Fibroblast of lung (primary cell): Measurements from ENCODE around the gene GDI2. TPM values are rescaled to one million over a fixed set of nuclear protein-coding genes. Genes with fewer than 3 reads are reported as not detected.

Experiments
- DNase-seq, 2 donors: peaks; one replicate each; pipeline versions ENCODE4 v3.0.0 to v3.0.0-alpha.2; 2010; ENCODE audit warnings: low read depth in 2 of 2
- H2AFZ ChIP-seq: 2 replicates; pipeline ENCODE4 v1.5.1; 2012; ENCODE audit warnings: low read length, control low read depth, inconsistent platforms
- H3K27ac ChIP-seq: 2 replicates; pipeline ENCODE4 v1.5.1; 2011; ENCODE audit warnings: low read length, control low read depth; ENCODE audit not compliant: insufficient read depth
- H3K27me3 ChIP-seq: 2 replicates; pipeline ENCODE4 v1.5.1; 2011; ENCODE audit warnings: mild to moderate bottlenecking, low read length; ENCODE audit not compliant: control insufficient read depth, insufficient read depth
- H3K36me3 ChIP-seq: 2 replicates; pipeline ENCODE4 v1.5.1; 2011; ENCODE audit warnings: low read length; ENCODE audit not compliant: control insufficient read depth, insufficient read depth
- H3K4me1 ChIP-seq: 2 replicates; pipeline ENCODE4 v1.5.1; 2011; ENCODE audit warnings: low read length; ENCODE audit not compliant: control insufficient read depth, insufficient read depth; ENCODE audit errors: extremely low read depth
- H3K4me2 ChIP-seq: 2 replicates; pipeline ENCODE4 v1.5.1; 2011; ENCODE audit warnings: low read length, control low read depth; ENCODE audit not compliant: insufficient read depth; ENCODE audit errors: extremely low read depth
- H3K4me3 ChIP-seq, 4 experiments: fragments of 200-600 bp in 1 of 4; sonication (generic) in 1 of 4; replicated peaks in 1 of 4; 2 replicates each; pipeline ENCODE4 v1.5.1; 2011 to 2016; ENCODE audit warnings: low read length in 4 of 4, low read depth in 3 of 4, mild to moderate bottlenecking in 3 of 4, control low read depth in 2 of 4, inconsistent platforms in 1 of 4, mixed read lengths in 1 of 4; ENCODE audit not compliant: insufficient read depth in 1 of 4; ENCODE audit errors: control extremely low read depth in 1 of 4
- H3K79me2 ChIP-seq: 2 replicates; pipeline ENCODE4 v1.5.1; 2012; ENCODE audit warnings: mild to moderate bottlenecking, low read length, inconsistent platforms; ENCODE audit not compliant: control insufficient read depth, insufficient read depth
- H3K9ac ChIP-seq: 2 replicates; pipeline ENCODE4 v1.5.1; 2011; ENCODE audit warnings: mild to moderate bottlenecking, low read length, control low read depth; ENCODE audit not compliant: insufficient read depth
- H3K9me3 ChIP-seq: 2 replicates; pipeline ENCODE4 v1.5.1; 2012; ENCODE audit warnings: low read depth, low read length; ENCODE audit not compliant: control insufficient read depth, insufficient read depth
- H4K20me1 ChIP-seq: 2 replicates; pipeline ENCODE4 v1.5.1; 2011; ENCODE audit warnings: low read length; ENCODE audit not compliant: control insufficient read depth, insufficient read depth; ENCODE audit errors: extremely low read depth
- EZH2 ChIP-seq: IDR thresholded peaks from 2 replicates; pipeline ENCODE4 v1.5.1; 2012; ENCODE audit warnings: low read length, control low read depth, mild to moderate bottlenecking; ENCODE audit errors: missing control alignments
- polyA plus RNA-seq, 2 donors: library from polyadenylated mRNA; depleted of rRNA in 1 of 2; stranded (reverse) in 1 of 2; unstranded in 1 of 2; fragments of >200 nt; gene quantifications; 2 replicates each; pipeline ENCODE4 v1.2.1, GENCODE V29; 2011 to 2012; ENCODE audit warnings: missing spikeins in 1 of 2
- total RNA-seq: library from RNA; depleted of rRNA; stranded (reverse); fragments of >200 nt; gene quantifications from 2 replicates; pipeline ENCODE4 v1.2.1, GENCODE V29; 2014
- TF ChIP-seq, protein P1 (sequence below), 2 donors: IDR thresholded peaks in 1 of 2; conservative IDR thresholded peaks in 1 of 2; 1 replicate in 1 of 2; 2 replicates in 1 of 2; pipeline ENCODE4 v1.5.1; 2011 to 2012; ENCODE audit warnings: low read length in 2 of 2, control low read depth in 1 of 2, inconsistent platforms in 1 of 2, low read depth in 1 of 2, mild to moderate bottlenecking in 1 of 2

The GDI2 gene
- total and polyA plus RNA-seq, 2 donors (not counting 1 experiment from before 2014, with no cell fraction given): 287 to 483 TPM

DNA sequence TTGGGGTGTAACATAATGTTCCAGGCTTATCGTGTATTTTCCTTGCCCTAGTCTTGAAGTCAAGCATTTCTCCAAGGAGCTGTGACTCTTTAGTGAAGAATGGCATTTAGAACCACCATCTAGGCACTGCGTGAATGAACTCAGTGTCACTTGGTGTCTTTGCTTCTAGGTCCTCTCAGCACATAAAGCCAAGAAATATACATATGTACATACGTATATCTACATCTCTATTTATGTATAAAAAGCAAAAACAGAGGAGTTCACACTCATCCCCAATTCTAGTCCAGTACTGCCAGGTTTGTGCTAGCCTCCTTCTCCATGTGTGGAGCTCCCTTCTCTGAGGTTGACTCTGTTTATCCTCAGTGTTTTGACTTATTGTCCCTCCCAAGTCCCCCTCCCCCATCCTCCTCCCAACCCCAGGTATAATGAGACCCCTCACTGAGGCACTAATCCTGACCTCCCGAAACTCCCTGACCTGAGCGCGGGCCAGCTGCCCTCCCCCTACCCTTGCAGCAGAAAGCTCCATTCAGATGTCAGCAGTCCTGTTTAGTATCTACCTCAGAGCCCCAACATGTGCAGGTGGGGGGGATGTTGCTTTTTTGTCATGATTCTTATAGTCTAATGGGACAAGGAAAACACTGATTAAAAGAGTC lies 61.5 kb downstream of the GDI2 start:
- H3K36me3 ChIP-seq: peaks cover 10% of the 10 kb centered on the region
- H3K9me3 ChIP-seq: no peaks in the 10 kb centered on the region
- H3K79me2 ChIP-seq: no peaks in the 10 kb centered on the region
- DNase-seq: no peak
- no peak overlapping the region for H3K9ac ChIP-seq
- H4K20me1 ChIP-seq: no peaks in the 10 kb centered on the region
- no peaks in the 10 kb centered on the region for H3K27me3 ChIP-seq
- no peak overlapping the region for H2AFZ ChIP-seq
- H3K4me3 ChIP-seq: no peak overlapping the region
- no peak for TF ChIP-seq EZH2
- TF ChIP-seq, protein P1, sequence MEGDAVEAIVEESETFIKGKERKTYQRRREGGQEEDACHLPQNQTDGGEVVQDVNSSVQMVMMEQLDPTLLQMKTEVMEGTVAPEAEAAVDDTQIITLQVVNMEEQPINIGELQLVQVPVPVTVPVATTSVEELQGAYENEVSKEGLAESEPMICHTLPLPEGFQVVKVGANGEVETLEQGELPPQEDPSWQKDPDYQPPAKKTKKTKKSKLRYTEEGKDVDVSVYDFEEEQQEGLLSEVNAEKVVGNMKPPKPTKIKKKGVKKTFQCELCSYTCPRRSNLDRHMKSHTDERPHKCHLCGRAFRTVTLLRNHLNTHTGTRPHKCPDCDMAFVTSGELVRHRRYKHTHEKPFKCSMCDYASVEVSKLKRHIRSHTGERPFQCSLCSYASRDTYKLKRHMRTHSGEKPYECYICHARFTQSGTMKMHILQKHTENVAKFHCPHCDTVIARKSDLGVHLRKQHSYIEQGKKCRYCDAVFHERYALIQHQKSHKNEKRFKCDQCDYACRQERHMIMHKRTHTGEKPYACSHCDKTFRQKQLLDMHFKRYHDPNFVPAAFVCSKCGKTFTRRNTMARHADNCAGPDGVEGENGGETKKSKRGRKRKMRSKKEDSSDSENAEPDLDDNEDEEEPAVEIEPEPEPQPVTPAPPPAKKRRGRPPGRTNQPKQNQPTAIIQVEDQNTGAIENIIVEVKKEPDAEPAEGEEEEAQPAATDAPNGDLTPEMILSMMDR (conservative IDR thresholded peaks at IDR 0.05 in 1 of 2, IDR thresholded peaks at IDR 0.05 in 1 of 2; ENCODE audit: low read depth in 1 of 2, low read length in 2 of 2): no peak
- no peak overlapping the region for H3K27ac ChIP-seq
- no peak overlapping the region for H3K4me2 ChIP-seq
- no peaks in the 10 kb centered on the region for H3K4me1 ChIP-seq

DNA sequence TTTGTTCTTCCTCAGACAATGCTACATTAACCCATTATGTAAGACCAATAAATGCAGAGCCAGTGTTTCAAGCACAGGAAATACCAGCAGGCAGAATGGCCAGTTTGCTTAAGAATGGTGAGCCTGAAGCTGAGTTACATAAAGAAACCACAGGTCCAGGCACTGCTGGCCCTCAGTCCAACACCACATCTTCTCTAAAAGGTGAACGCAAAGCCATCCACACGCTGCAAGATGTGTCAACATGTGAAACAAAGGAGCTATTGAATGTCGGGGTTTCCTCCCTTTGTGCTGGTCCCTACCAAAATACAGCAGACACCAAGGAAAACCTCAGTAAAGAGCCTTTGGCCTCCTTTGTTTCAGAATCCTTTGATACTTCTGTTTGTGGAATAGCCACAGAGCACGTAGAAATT lies 64.8 kb downstream of the GDI2 start:
- H3K27ac ChIP-seq: no peak overlapping the region
- DNase-seq: no peak
- no peak overlapping the region for H3K4me3 ChIP-seq
- peaks cover 15% of the 10 kb centered on the region for H3K36me3 ChIP-seq
- H3K9me3 ChIP-seq: no peaks in the 10 kb centered on the region
- no peaks in the 10 kb centered on the region for H4K20me1 ChIP-seq
- H2AFZ ChIP-seq: no peak overlapping the region
- no peak overlapping the region for H3K9ac ChIP-seq
- H3K27me3 ChIP-seq: no peaks in the 10 kb centered on the region
- H3K4me2 ChIP-seq: no peak overlapping the region
- no peaks in the 10 kb centered on the region for H3K4me1 ChIP-seq
- no peak for TF ChIP-seq EZH2
- TF ChIP-seq, protein P1 (conservative IDR thresholded peaks at IDR 0.05 in 1 of 2, IDR thresholded peaks at IDR 0.05 in 1 of 2; ENCODE audit: low read depth in 1 of 2, low read length in 2 of 2): no peak
- H3K79me2 ChIP-seq: no peaks in the 10 kb centered on the region

GRCh38 chr10:5746197-5746596 lies 67.0 kb downstream of the GDI2 start:
- Histone ChIP-seq H4K20me1 (no peaks in the 10 kb centered on the region), H3K27ac (no peak overlapping the region), H2AFZ (no peak overlapping the region), H3K4me1 (no peaks in the 10 kb centered on the region), H3K4me3 (no peak overlapping the region), H3K9me3 (no peaks in the 10 kb centered on the region), H3K9ac (no peak overlapping the region), H3K4me2 (no peak overlapping the region), H3K79me2 (no peaks in the 10 kb centered on the region), H3K27me3 (no peaks in the 10 kb centered on the region), H3K36me3 (peaks cover 12% of the 10 kb centered on the region)
- no peak for DNase-seq
- no peak for TF ChIP-seq EZH2
- TF ChIP-seq, protein P1 (conservative IDR thresholded peaks at IDR 0.05 in 1 of 2, IDR thresholded peaks at IDR 0.05 in 1 of 2; ENCODE audit: low read depth in 1 of 2, low read length in 2 of 2): no peak
